GM19452 (cell line): ENCODE measurements around the gene BTK.
"Not testable (repeated sequence)": the region's sequence is repeated elsewhere in the genome, so short reads cannot be mapped to it uniquely, and the experiment has no call there.

ENCODE experiments used
- ATAC-seq: cut with Tn5 transposase; IDR thresholded peaks from one replicate; pipeline ENCODE4 v1.9.1; 2021; ENCODE audit not compliant: unreplicated experiment

The BTK gene

GRCh38 chrX:101347859-101348451 lies 38.0 kb downstream of the BTK start:
- no peak for ATAC-seq

GRCh38 chrX:101337776-101338271 lies 48.2 kb downstream of the BTK start:
- no peak for ATAC-seq

- not testable (repeated sequence) for ATAC-seq
Observed at GRCh38 chrX:101334310-101334709, 51.7 kb downstream of the BTK start.

DNA sequence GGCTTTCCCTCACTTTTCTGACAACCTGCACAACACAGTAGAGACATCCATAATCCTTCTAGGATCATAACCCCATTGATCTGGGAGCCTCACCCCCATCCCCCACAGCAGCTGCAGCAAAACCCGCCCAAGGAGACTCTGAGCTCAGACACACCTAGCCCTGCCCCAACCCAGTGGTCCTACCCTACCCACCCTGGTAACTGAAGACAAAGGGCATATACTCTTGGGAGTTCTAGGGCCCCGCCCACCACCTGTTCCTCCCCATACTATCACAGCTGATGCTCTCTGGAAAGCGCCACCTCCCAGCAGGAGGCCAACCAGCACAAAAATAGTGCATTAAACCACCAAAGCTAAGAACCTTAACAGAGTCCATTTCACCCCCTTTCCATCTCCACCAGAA lies 59.4 kb downstream of the BTK start:
- ATAC-seq, result not testable (repeated sequence)

GRCh38 chrX:101303790-101304189 lies 82.2 kb downstream of the BTK start:
- no peak for ATAC-seq
